ENCODE results near the gene SLC6A11. TPM values are rescaled to one million over a fixed set of nuclear protein-coding genes. Genes with fewer than 3 reads are reported as not detected.

SLC6A11 gene
- total RNA-seq, 1 experiment from 2014 or later = 1.5 TPM

- Histone ChIP-seq H3K4ac (ENCODE audit: low read depth, low read length) (no peak overlapping the region), H3K27ac (ENCODE audit: insufficient read length, low read depth, low read length) (no peak overlapping the region), H3K56ac (ENCODE audit: insufficient read length, low read depth, low read length) (no peak overlapping the region), H3K23me2 (ENCODE audit: insufficient read length, low read depth, low read length, poor library complexity, severe bottlenecking) (no peaks in the 10 kb centered on the region), H4K5ac (ENCODE audit: insufficient read length, low read depth, low read length) (no peak overlapping the region), H3K27me3 (ENCODE audit: insufficient read depth, low read length) (no peaks in the 10 kb centered on the region), H4K91ac (ENCODE audit: insufficient read length, low read depth, low read length) (no peak overlapping the region), H3T11ph (ENCODE audit: low read length) (no peak overlapping the region), H2BK15ac (ENCODE audit: low read depth, low read length) (no peak overlapping the region), H3K23ac (ENCODE audit: insufficient read length, low read depth, low read length) (no peak overlapping the region), H2AFZ (ENCODE audit: low read length) (no peak overlapping the region), H2AK5ac (ENCODE audit: insufficient read length, low read length) (no peak overlapping the region), H2BK5ac (ENCODE audit: insufficient read length, low read length) (no peak overlapping the region), H3K4me2 (ENCODE audit: insufficient read depth, insufficient read length, low read length) (no peak overlapping the region), H3K9ac (ENCODE audit: extremely low read depth, insufficient read length, low read length) (no peak overlapping the region), H3K4me1 (ENCODE audit: insufficient read depth, low read length) (peaks cover 8% of the 10 kb centered on the region; the same call in 1 of the 2 replicates), H4K20me1 (ENCODE audit: control insufficient read depth, insufficient read depth, insufficient read length) (no peaks in the 10 kb centered on the region), H2BK12ac (ENCODE audit: insufficient read length, low read depth, low read length) (no peak overlapping the region), H3K18ac (ENCODE audit: insufficient read length, low read depth, low read length) (no peak overlapping the region), H3K14ac (ENCODE audit: insufficient read depth, low read length) (no peak overlapping the region), H4K8ac (replicated peaks; ENCODE audit: insufficient read length, low read depth, low read length) (no peak overlapping the region), H2BK20ac (ENCODE audit: low read depth, low read length, poor library complexity, severe bottlenecking) (no peak overlapping the region), H2BK120ac (ENCODE audit: low read depth, low read length, poor library complexity, severe bottlenecking) (no peak overlapping the region), H3K79me2 (ENCODE audit: insufficient read depth, low read length) (no peaks in the 10 kb centered on the region), H3K9me3 (ENCODE audit: control insufficient read depth, low read depth, low read length) (no peaks in the 10 kb centered on the region), H3K79me1 (ENCODE audit: insufficient read depth, low read depth, low read length, poor library complexity, severe bottlenecking) (no peaks in the 10 kb centered on the region)
- DNase-seq = no peak
- no peak overlapping the region for H3K4me3 Mint-ChIP-seq
- peaks cover 33% of the 10 kb centered on the region for H3K27me3 Mint-ChIP-seq (ENCODE audit: low read depth)
- peaks cover 21 to 32% of the 10 kb centered on the region in 2 experiments for H3K4me1 Mint-ChIP-seq
- no peak overlapping the region for H3K27ac Mint-ChIP-seq
- WGBS (ENCODE audit: extremely low coverage, insufficient read length, low lambda C conversion rate) = no CpG with 5 or more reads among the region's 4 CpGs
- no peak for TF ChIP-seq CTCF (conservative IDR thresholded peaks at IDR 0.05)
- H3K36me3 Mint-ChIP-seq (ENCODE audit: insufficient read depth in 1 of 3, low read depth in 3 of 3) = no peaks in the 10 kb centered on the region; a peak in 1 of 7 replicates
- H3K9me3 Mint-ChIP-seq = no peaks in the 10 kb centered on the region
Observed at GRCh38 chr3:10982782-10983181, 166.8 kb downstream of the SLC6A11 start.
